HG03108 (cell line): ENCODE data around the gene DCAF8.

Source experiments
- ATAC-seq: cut with Tn5 transposase; IDR thresholded peaks from one replicate; pipeline ENCODE4 v1.9.1; 2021; ENCODE audit warnings: moderate library complexity; ENCODE audit not compliant: unreplicated experiment

The DCAF8 gene

GRCh38 chr1:160227034-160227433, 35.3 kb downstream of the DCAF8 start:
- ATAC-seq, result no peak

DNA sequence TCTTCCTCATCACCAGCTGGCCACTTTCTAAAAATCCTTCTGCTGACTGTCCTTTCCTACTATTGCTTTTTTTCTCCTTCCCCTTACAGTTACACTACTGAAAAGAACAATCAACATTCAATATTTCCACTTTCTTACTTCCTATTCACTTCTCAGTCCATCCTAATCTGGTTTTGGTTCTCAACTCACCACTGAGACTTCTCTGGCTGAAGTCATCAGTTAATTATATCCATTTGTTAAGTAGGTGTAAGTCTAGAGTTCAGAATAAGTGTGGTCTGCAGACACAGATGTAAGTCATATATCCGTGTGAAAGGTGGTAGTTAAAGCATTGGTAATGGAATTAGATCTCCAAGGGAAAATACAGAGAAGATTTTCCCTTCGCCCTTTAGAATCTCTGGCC, 35.7 kb downstream of the DCAF8 start:
- ATAC-seq, result no peak

DNA sequence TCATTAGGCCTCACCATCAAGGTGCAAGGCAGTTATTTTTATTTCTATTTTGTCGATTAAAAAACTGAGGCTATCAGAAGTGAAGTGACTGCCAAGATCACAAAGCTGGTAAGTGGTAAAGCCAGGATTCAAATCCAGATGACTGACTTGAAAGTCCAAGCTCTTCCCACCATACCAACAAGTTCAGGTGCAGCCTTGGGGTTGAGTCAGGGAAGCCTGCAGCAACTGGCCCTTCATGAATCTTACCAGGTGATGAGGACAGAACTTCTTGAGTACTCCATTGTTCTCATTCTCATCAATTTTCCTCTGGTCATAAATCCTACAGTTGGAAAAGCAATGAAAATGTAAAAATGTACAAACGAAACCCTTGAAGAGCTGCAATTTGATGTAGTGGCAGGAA, 37.0 kb downstream of the DCAF8 start:
- no peak for ATAC-seq

GRCh38 chr1:160224606-160225005, 37.7 kb downstream of the DCAF8 start:
- ATAC-seq, result no peak

DNA sequence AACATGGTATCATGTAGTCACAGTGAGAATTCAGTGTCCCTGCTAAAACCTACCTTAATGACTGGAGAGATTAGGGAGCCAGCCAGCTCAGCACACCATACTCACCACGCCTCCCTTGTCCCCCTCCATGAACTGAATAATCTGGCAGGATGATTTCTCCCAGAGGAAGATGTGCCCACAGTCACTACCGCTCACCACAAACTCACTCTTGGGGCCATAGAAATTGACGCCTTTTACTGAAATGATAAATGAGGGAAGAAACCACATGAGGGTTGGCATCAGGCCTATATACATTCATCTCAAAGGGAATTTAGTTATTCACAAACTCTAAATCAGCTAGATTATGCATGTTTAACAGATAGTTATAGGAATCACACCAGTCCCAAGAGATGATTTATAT, 39.8 kb downstream of the DCAF8 start:
- no peak for ATAC-seq

- no peak for ATAC-seq
Observed at GRCh38 chr1:160221089-160221488, 41.3 kb downstream of the DCAF8 start.

DNA sequence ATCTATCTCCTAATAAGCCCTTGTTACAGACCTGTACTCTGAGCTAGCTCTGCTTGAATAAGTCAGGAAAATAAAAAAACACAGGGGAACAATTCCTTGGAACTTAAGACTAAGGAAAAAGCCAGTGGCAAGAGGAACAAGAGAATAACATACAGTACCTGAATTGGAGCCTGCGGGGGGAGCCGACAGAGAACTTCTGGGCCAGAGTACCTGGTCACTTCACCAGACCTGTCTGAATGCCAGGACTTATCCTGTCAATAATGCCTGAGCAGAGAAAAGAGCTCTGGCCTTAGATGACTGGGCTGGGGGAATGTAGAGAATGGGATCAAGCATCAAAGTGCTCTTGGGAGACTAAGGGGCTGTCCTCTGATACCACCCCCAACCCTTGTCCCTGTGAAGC, 42.0 kb downstream of the DCAF8 start:
- ATAC-seq, result no peak

GRCh38 chr1:160219062-160219929, 43.1 kb downstream of the DCAF8 start:
- no peak for ATAC-seq

DNA sequence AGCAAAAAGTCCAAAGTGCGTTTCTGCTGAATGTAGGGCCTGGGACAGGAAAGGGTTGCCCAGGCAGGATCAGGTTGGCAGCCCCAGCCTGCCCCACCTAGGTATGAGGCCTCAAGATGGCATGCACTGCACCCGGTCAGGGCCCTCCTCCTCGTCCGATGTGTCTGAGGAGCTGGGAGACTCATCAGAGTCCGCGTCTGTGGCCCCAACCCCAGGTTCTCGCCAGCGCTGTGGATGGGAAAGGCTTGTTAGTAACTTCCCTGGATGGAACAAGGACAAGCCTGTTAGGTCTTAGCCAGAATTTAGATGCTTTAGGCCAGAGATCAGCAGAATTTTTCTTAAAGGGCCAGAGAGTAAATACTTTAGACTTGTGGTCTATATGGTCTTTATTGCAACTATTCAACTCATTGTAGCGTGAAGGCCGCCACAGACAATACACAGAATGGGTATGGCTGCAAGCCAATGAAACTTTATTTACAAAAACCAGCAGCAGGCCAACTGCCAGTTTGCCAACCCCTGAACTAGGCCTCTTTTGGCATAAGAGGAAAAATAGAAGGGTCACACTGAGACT, 44.8 kb downstream of the DCAF8 start:
- no peak for ATAC-seq

GRCh38 chr1:160216301-160216700, 46.0 kb downstream of the DCAF8 start:
- no peak for ATAC-seq

GRCh38 chr1:160214481-160215140, 47.7 kb downstream of the DCAF8 start:
- no peak for ATAC-seq

- ATAC-seq, result no peak
Observed at GRCh38 chr1:160211046-160211790, 51.1 kb downstream of the DCAF8 start.

- ATAC-seq, result no peak
Observed at GRCh38 chr1:160210561-160210960, 51.8 kb downstream of the DCAF8 start.

- no peak for ATAC-seq
Observed at GRCh38 chr1:160209321-160210046, 52.9 kb downstream of the DCAF8 start.

- ATAC-seq, result no peak
Observed at GRCh38 chr1:160208557-160209320, 53.6 kb downstream of the DCAF8 start.

DNA sequence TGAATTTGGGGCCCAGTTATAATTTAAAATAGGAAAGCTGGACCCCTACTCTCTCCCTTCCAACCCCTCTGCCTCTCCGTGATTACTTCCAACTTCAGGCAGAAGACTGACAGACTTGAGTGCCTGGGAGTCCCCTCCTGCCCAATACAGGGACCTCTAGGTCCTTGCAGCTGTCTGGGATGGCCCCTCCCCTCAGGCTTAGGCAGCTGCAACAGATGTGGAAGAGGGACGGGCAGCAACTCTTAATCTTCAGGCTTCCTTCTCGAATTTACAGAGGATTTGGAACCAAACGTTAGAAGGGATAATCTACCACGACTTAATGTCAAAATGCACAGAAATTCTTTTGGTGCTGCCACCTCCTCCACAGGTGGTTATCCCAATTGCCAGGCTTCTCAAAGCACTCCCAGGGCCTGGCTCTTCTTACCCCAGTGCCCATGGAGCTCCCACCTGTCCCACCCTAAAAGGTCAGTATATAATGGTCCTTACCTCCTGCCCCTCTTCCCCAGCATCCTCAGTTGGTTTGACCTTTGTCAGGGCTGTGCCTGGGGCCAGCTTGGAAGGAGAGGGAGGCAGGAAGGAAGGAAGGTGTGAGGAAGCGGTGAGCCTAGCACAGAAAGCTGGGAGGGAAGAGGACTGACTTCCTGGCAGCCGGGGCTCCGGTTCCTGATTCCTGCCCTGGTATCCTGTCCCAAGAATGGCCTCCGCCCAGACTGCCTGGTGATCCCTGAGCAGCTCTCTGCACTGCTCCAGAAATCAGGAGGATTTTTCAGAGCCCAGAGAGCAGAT, 54.4 kb downstream of the DCAF8 start:
- ATAC-seq, result no peak

GRCh38 chr1:160207118-160207650, 55.2 kb downstream of the DCAF8 start:
- ATAC-seq, result no peak

- ATAC-seq, result no peak
Observed at GRCh38 chr1:160206421-160207117, 55.8 kb downstream of the DCAF8 start.
